ENCODE data around the gene IFITM10.

Gene IFITM10

GRCh38 chr11:1744891-1745700, 5.3 kb downstream of the IFITM10 start:
- Histone ChIP-seq H3K9ac (ENCODE audit: low read length) (no peak overlapping the region), H4K20me1 (ENCODE audit: insufficient read depth, low read length) (no peaks in the 10 kb centered on the region; the same call in 1 of the 2 replicates), H2AFZ (ENCODE audit: low read depth, low read length) (no peak overlapping the region), H3K36me3 (replicated peaks; ENCODE audit: low read depth, low read length) (no peaks in the 10 kb centered on the region), H3K4me2 (ENCODE audit: low read length) (no peak overlapping the region), H3K4me3 (ENCODE audit: low read length) (no peak overlapping the region), H3K79me2 (ENCODE audit: low read length) (no peaks in the 10 kb centered on the region), H3K4me1 (ENCODE audit: low read length) (no peaks in the 10 kb centered on the region), H3K9me3 (ENCODE audit: insufficient read depth, low read length) (no peaks in the 10 kb centered on the region), H3K27me3 (ENCODE audit: low read depth, low read length) (no peaks in the 10 kb centered on the region), H3K27ac (ENCODE audit: low read length) (no peak overlapping the region)
- TF ChIP-seq EZH2phosphoT487 (IDR thresholded peaks at IDR 0.05; ENCODE audit: low read depth): no peak
- TF ChIP-seq CTCF (IDR thresholded peaks at IDR 0.05; ENCODE audit: low read depth, low read length): no peak

- no peaks in the 10 kb centered on the region; the same call in 1 of the 2 replicates for H4K20me1 ChIP-seq (ENCODE audit: insufficient read depth, low read length)
- H3K4me3 ChIP-seq (ENCODE audit: low read length): no peak overlapping the region
- H2AFZ ChIP-seq (ENCODE audit: low read depth, low read length): no peak overlapping the region
- H3K27ac ChIP-seq (ENCODE audit: low read length): no peak overlapping the region
- no peak overlapping the region for H3K9ac ChIP-seq (ENCODE audit: low read length)
- no peaks in the 10 kb centered on the region for H3K9me3 ChIP-seq (ENCODE audit: insufficient read depth, low read length)
- no peak overlapping the region for H3K4me2 ChIP-seq (ENCODE audit: low read length)
- TF ChIP-seq EZH2phosphoT487 (IDR thresholded peaks at IDR 0.05; ENCODE audit: low read depth) (no peak), CTCF (IDR thresholded peaks at IDR 0.05; ENCODE audit: low read depth, low read length) (no peak)
- no peaks in the 10 kb centered on the region for H3K79me2 ChIP-seq (ENCODE audit: low read length)
- peaks cover 4% of the 10 kb centered on the region; the same call in 1 of the 2 replicates for H3K27me3 ChIP-seq (ENCODE audit: low read depth, low read length)
- no peaks in the 10 kb centered on the region for H3K36me3 ChIP-seq (replicated peaks; ENCODE audit: low read depth, low read length)
- no peaks in the 10 kb centered on the region for H3K4me1 ChIP-seq (ENCODE audit: low read length)
Observed at GRCh38 chr11:1744137-1744886, 6.1 kb downstream of the IFITM10 start.

GRCh38 chr11:1743585-1744136, 6.7 kb downstream of the IFITM10 start:
- TF ChIP-seq EZH2phosphoT487 (IDR thresholded peaks at IDR 0.05; ENCODE audit: low read depth) (no peak), CTCF (IDR thresholded peaks at IDR 0.05; ENCODE audit: low read depth, low read length) (no peak)
- peaks cover 4% of the 10 kb centered on the region; the same call in 1 of the 2 replicates for H3K27me3 ChIP-seq (ENCODE audit: low read depth, low read length)

More at GRCh38 chr11:1743585-1744136, 6.7 kb downstream of the IFITM10 start:
- no peaks in the 10 kb centered on the region for H3K9me3 ChIP-seq (ENCODE audit: insufficient read depth, low read length)
- no peak overlapping the region for H3K4me2 ChIP-seq (ENCODE audit: low read length)
- H3K9ac ChIP-seq (ENCODE audit: low read length): no peak overlapping the region
- no peaks in the 10 kb centered on the region for H3K4me1 ChIP-seq (ENCODE audit: low read length)
- H3K79me2 ChIP-seq (ENCODE audit: low read length): no peaks in the 10 kb centered on the region
- no peak overlapping the region for H2AFZ ChIP-seq (ENCODE audit: low read depth, low read length)
- no peaks in the 10 kb centered on the region; the same call in 1 of the 2 replicates for H4K20me1 ChIP-seq (ENCODE audit: insufficient read depth, low read length)
- H3K4me3 ChIP-seq (ENCODE audit: low read length): no peak overlapping the region
- H3K27ac ChIP-seq (ENCODE audit: low read length): no peak overlapping the region
- no peaks in the 10 kb centered on the region for H3K36me3 ChIP-seq (replicated peaks; ENCODE audit: low read depth, low read length)

Data from OCI-LY3 (cell line).